ENCODE measurements around the gene MPV17. TPM values are rescaled to one million over a fixed set of nuclear protein-coding genes. Genes with fewer than 3 reads are reported as not detected.

The MPV17 gene
- total and polyA plus RNA-seq, 2 of the 13 experiments (the other 11 are each of a cell fraction or from before 2014, with no cell fraction given): 48.9 to 129 TPM

- TF ChIP-seq ARID4A (CRISPR knock-in tag; IDR thresholded peaks at IDR 0.05; ENCODE audit: borderline replicate concordance) (peak; percentile 31; the same call in 1 of the 2 replicates), PHF21A (CRISPR knock-in tag; IDR thresholded peaks at IDR 0.05) (peak; percentile 89), AHR (CRISPR knock-in tag; IDR thresholded peaks at IDR 0.05) (no peak), ZNF782 (CRISPR knock-in tag; IDR thresholded peaks at IDR 0.05; ENCODE audit: borderline replicate concordance) (no peak), ERF (CRISPR knock-in tag; IDR thresholded peaks at IDR 0.05) (peak; percentile 0; the same call in 1 of the 2 replicates), ZNF704 (CRISPR knock-in tag; IDR thresholded peaks at IDR 0.05; ENCODE audit: borderline replicate concordance) (no peak), ZIK1 (CRISPR knock-in tag; IDR thresholded peaks at IDR 0.05; ENCODE audit: borderline replicate concordance, low read depth) (no peak), THAP11 (CRISPR knock-in tag; IDR thresholded peaks at IDR 0.05) (peak; percentile 65; the same call in 1 of the 2 replicates), PRDM15 (CRISPR knock-in tag; IDR thresholded peaks at IDR 0.05) (no peak), ZNF768 (CRISPR knock-in tag; IDR thresholded peaks at IDR 0.05) (0 out of 2 replicates have a peak, but pooled peaks have one; percentile 29), RAD21 (CRISPR knock-in tag; IDR thresholded peaks at IDR 0.05) (peak; percentile 75), RXRB (CRISPR knock-in tag; IDR thresholded peaks at IDR 0.05; ENCODE audit: borderline replicate concordance) (peak; percentile 57; the same call in 1 of the 2 replicates), LCORL (IDR thresholded peaks at IDR 0.05) (no peak), LCORL (CRISPR knock-in tag; IDR thresholded peaks at IDR 0.05) (peak; percentile 37; the same call in 1 of the 2 replicates), CREM (IDR thresholded peaks at IDR 0.05) (0 out of 2 replicates have a peak, but pooled peaks have one; percentile 36), CREM (CRISPR knock-in tag; IDR thresholded peaks at IDR 0.05) (no peak), SNAPC2 (CRISPR knock-in tag; IDR thresholded peaks at IDR 0.05) (no peak)
Measured at GRCh38 chr2:27303093-27304025, 19.5 kb downstream of the MPV17 start (continued).

Data from HepG2 (cell line).